ENCODE results near the gene PRICKLE2. TPM values are rescaled to one million over a fixed set of nuclear protein-coding genes. Genes with fewer than 3 reads are reported as not detected.
A peak's percentile ranks its signal among the peaks of the same experiment; 100 is the strongest.

PRICKLE2 gene
- total and polyA plus RNA-seq, 2 experiments from 2014 or later: 1.1 to 12.5 TPM

DNA sequence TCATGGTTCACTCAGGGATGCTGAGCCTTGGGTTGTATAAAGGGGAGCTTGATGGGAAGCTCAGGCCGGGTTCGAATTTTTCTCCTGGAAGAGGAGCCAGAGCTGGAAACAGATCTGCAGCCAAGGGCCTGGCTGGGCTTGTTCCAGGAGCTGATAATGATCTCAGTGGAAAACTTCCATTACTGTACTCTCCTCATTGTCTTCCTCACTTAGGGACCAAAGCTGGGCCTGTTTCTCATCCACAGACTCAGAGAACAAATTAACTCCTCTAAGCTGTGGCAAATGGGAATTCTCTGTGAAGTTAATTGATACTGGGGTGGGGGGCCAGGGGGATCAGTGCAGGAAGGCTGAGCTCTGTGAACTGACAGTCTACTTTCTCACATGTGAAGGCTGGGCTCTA lies 92.0 kb downstream of the PRICKLE2 start:
- Mint-ChIP-seq H3K27me3 (ENCODE audit: insufficient read depth, low read depth, poor library complexity) (peaks cover 2% of the 10 kb centered on the region), H3K4me3 (no peak overlapping the region), H3K36me3 (ENCODE audit: low read depth) (no peaks in the 10 kb centered on the region), H3K27ac (no peak overlapping the region), H3K9me3 (no peaks in the 10 kb centered on the region), H3K4me1 (peaks cover 10% of the 10 kb centered on the region)
- H3K27me3 ChIP-seq (ENCODE audit: insufficient read depth): no peaks in the 10 kb centered on the region
- no peak overlapping the region for H3K4me2 ChIP-seq
- no peak for DNase-seq (ENCODE audit: low spot score)
- TF ChIP-seq, protein P1, sequence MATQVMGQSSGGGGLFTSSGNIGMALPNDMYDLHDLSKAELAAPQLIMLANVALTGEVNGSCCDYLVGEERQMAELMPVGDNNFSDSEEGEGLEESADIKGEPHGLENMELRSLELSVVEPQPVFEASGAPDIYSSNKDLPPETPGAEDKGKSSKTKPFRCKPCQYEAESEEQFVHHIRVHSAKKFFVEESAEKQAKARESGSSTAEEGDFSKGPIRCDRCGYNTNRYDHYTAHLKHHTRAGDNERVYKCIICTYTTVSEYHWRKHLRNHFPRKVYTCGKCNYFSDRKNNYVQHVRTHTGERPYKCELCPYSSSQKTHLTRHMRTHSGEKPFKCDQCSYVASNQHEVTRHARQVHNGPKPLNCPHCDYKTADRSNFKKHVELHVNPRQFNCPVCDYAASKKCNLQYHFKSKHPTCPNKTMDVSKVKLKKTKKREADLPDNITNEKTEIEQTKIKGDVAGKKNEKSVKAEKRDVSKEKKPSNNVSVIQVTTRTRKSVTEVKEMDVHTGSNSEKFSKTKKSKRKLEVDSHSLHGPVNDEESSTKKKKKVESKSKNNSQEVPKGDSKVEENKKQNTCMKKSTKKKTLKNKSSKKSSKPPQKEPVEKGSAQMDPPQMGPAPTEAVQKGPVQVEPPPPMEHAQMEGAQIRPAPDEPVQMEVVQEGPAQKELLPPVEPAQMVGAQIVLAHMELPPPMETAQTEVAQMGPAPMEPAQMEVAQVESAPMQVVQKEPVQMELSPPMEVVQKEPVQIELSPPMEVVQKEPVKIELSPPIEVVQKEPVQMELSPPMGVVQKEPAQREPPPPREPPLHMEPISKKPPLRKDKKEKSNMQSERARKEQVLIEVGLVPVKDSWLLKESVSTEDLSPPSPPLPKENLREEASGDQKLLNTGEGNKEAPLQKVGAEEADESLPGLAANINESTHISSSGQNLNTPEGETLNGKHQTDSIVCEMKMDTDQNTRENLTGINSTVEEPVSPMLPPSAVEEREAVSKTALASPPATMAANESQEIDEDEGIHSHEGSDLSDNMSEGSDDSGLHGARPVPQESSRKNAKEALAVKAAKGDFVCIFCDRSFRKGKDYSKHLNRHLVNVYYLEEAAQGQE (IDR thresholded peaks at IDR 0.05; ENCODE audit: unreplicated experiment): no peak
- TF ChIP-seq CREB1 (CRISPR knock-in tag; IDR thresholded peaks at IDR 0.05; ENCODE audit: low read depth): no peak
- TF ChIP-seq, protein P2, sequence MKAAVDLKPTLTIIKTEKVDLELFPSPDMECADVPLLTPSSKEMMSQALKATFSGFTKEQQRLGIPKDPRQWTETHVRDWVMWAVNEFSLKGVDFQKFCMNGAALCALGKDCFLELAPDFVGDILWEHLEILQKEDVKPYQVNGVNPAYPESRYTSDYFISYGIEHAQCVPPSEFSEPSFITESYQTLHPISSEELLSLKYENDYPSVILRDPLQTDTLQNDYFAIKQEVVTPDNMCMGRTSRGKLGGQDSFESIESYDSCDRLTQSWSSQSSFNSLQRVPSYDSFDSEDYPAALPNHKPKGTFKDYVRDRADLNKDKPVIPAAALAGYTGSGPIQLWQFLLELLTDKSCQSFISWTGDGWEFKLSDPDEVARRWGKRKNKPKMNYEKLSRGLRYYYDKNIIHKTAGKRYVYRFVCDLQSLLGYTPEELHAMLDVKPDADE (IDR thresholded peaks at IDR 0.05): no peak
- TF ChIP-seq, protein P3, sequence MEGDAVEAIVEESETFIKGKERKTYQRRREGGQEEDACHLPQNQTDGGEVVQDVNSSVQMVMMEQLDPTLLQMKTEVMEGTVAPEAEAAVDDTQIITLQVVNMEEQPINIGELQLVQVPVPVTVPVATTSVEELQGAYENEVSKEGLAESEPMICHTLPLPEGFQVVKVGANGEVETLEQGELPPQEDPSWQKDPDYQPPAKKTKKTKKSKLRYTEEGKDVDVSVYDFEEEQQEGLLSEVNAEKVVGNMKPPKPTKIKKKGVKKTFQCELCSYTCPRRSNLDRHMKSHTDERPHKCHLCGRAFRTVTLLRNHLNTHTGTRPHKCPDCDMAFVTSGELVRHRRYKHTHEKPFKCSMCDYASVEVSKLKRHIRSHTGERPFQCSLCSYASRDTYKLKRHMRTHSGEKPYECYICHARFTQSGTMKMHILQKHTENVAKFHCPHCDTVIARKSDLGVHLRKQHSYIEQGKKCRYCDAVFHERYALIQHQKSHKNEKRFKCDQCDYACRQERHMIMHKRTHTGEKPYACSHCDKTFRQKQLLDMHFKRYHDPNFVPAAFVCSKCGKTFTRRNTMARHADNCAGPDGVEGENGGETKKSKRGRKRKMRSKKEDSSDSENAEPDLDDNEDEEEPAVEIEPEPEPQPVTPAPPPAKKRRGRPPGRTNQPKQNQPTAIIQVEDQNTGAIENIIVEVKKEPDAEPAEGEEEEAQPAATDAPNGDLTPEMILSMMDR (conservative IDR thresholded peaks at IDR 0.05; ENCODE audit: low read depth in 2 of 2): no peak
- no peak for ATAC-seq
- H3K79me2 ChIP-seq (replicated peaks; ENCODE audit: insufficient read depth): no peaks in the 10 kb centered on the region
- no peaks in the 10 kb centered on the region for H4K20me1 ChIP-seq (replicated peaks; ENCODE audit: insufficient read depth)
- H3K4me3 ChIP-seq: no peak overlapping the region
- H3K4me1 ChIP-seq (ENCODE audit: insufficient read depth): no peaks in the 10 kb centered on the region
- no peak overlapping the region for H3K27ac ChIP-seq (ENCODE audit: low read depth)
- H2AFZ ChIP-seq: no peak overlapping the region
- no peaks in the 10 kb centered on the region for H3K36me3 ChIP-seq (ENCODE audit: insufficient read depth)
- no peaks in the 10 kb centered on the region; the same call in 1 of the 2 replicates for H3K9me2 ChIP-seq (ENCODE audit: insufficient read depth)
- no peaks in the 10 kb centered on the region for H3F3A ChIP-seq (replicated peaks; ENCODE audit: low read depth)

DNA sequence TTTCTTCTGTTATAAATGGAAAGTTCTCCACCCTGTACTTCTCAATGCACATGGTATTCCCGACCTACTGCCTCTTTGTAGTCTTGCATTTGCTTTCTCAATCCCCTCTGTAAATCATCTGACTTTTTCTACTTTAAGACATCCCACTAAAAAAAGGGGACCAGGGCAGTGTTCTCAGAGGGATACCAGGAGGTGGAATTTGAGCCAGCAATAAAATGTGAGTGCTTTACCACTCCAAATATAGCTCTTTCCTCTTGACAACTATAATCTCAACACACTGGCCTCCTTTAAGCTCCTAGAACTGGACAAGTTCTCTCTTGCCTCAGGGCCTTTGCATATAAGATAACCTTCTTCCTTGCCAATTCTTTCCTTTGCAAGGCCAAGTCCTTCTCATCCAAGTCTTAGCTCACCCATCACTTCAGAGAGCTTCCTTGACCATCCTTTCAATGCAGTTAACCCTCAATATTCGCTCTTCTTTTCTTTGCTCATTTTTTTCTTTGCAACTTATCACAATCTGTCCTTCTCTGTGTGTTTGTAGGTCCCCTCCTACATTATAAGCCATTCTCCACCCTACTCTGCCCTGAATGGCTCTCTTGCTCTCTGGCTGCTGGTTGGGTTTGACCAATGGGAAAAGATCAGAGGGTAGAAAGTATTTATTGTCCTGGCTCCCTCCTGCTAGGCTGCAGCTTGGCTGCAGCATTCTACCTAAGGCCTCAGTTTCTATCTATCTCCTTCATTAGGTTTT lies 93.4 kb downstream of the PRICKLE2 start:
- Histone ChIP-seq H3K27ac (ENCODE audit: low read depth) (0 out of 2 replicates have a peak overlapping the region, but pooled peaks have one; percentile 45), H3F3A (replicated peaks; ENCODE audit: low read depth) (no peaks in the 10 kb centered on the region), H2AFZ (no peak overlapping the region), H3K36me3 (ENCODE audit: insufficient read depth) (no peaks in the 10 kb centered on the region), H3K79me2 (replicated peaks; ENCODE audit: insufficient read depth) (no peaks in the 10 kb centered on the region), H3K9me2 (ENCODE audit: insufficient read depth) (no peaks in the 10 kb centered on the region), H4K20me1 (replicated peaks; ENCODE audit: insufficient read depth) (no peaks in the 10 kb centered on the region), H3K4me2 (no peak overlapping the region), H3K4me3 (no peak overlapping the region), H3K4me1 (ENCODE audit: insufficient read depth) (no peaks in the 10 kb centered on the region), H3K27me3 (ENCODE audit: insufficient read depth) (no peaks in the 10 kb centered on the region)
- no peak for DNase-seq (ENCODE audit: low spot score)
- ATAC-seq: no peak
- no peak overlapping the region for H3K27ac Mint-ChIP-seq
- H3K4me3 Mint-ChIP-seq: no peak overlapping the region
- no peaks in the 10 kb centered on the region for H3K9me3 Mint-ChIP-seq
- peaks cover 4% of the 10 kb centered on the region for H3K27me3 Mint-ChIP-seq (ENCODE audit: insufficient read depth, low read depth, poor library complexity)
- H3K36me3 Mint-ChIP-seq (ENCODE audit: low read depth): no peaks in the 10 kb centered on the region
- H3K4me1 Mint-ChIP-seq: peaks cover 15% of the 10 kb centered on the region
- TF ChIP-seq ZNF331 (CRISPR knock-in tag; IDR thresholded peaks at IDR 0.05; ENCODE audit: low read depth) (no peak), POLR2AphosphoS5 (IDR thresholded peaks at IDR 0.05; ENCODE audit: low read depth) (no peak)

Data from GM23338 (cell line).